H9 (cell line): ENCODE data around the gene FAM89B. TPM values are rescaled to one million over a fixed set of nuclear protein-coding genes. Genes with fewer than 3 reads are reported as not detected.

ENCODE experiments used
- DNase-seq: peaks from one replicate; pipeline ENCODE4 v3.0.0-alpha.2; 2017
- H2AFZ ChIP-seq: one replicate; pipeline ENCODE4 v1.6.1; 2013; ENCODE audit warnings: mild to moderate bottlenecking, low read length, control low read depth, moderate library complexity
- H2AK5ac ChIP-seq: 2 replicates; pipeline ENCODE4 v1.6.1; 2013; ENCODE audit warnings: low read length, control low read depth, mixed read lengths; ENCODE audit not compliant: insufficient read length
- H2BK120ac ChIP-seq: one replicate; pipeline ENCODE4 v1.6.1; 2013; ENCODE audit warnings: low read depth, mild to moderate bottlenecking, low read length, control low read depth, inconsistent platforms; ENCODE audit not compliant: poor library complexity, severe bottlenecking
- H2BK12ac ChIP-seq: 2 replicates; pipeline ENCODE4 v1.6.1; 2013; ENCODE audit warnings: low read length, control low read depth, mixed read lengths, low read depth; ENCODE audit not compliant: insufficient read length
- H2BK15ac ChIP-seq: 2 replicates; pipeline ENCODE4 v1.6.1; 2013; ENCODE audit warnings: low read depth, low read length, control low read depth
- H2BK20ac ChIP-seq: one replicate; pipeline ENCODE4 v1.6.1; 2013; ENCODE audit warnings: low read depth, mild to moderate bottlenecking, low read length, control low read depth, inconsistent platforms; ENCODE audit not compliant: poor library complexity, severe bottlenecking
- H2BK5ac ChIP-seq: 2 replicates; pipeline ENCODE4 v1.6.1; 2013; ENCODE audit warnings: low read length, control low read depth, mixed read lengths; ENCODE audit not compliant: insufficient read length
- H3K14ac ChIP-seq: 2 replicates; pipeline ENCODE4 v1.6.1; 2013; ENCODE audit warnings: low read length, control low read depth; ENCODE audit not compliant: insufficient read depth
- H3K18ac ChIP-seq: 2 replicates; pipeline ENCODE4 v1.6.1; 2013; ENCODE audit warnings: low read depth, mild to moderate bottlenecking, mixed read lengths, low read length, control low read depth; ENCODE audit not compliant: insufficient read length
- H3K23ac ChIP-seq: 2 replicates; pipeline ENCODE4 v1.6.1; 2013; ENCODE audit warnings: low read length, control low read depth, mixed read lengths, low read depth; ENCODE audit not compliant: insufficient read length
- H3K23me2 ChIP-seq: 2 replicates; pipeline ENCODE4 v1.6.1; 2013; ENCODE audit warnings: low read depth, mild to moderate bottlenecking, mixed read lengths, low read length, control low read depth; ENCODE audit not compliant: insufficient read length, poor library complexity, severe bottlenecking
- H3K27ac ChIP-seq: 2 replicates; pipeline ENCODE4 v1.5.1; 2013; ENCODE audit warnings: low read length, control low read depth, mixed read lengths, low read depth; ENCODE audit not compliant: insufficient read length
- H3K27me3 ChIP-seq: 2 replicates; pipeline ENCODE4 v1.6.1; 2013; ENCODE audit warnings: low read length, control low read depth, inconsistent platforms; ENCODE audit not compliant: insufficient read depth
- H3K4ac ChIP-seq: 2 replicates; pipeline ENCODE4 v1.6.1; 2013; ENCODE audit warnings: low read depth, mild to moderate bottlenecking, control low read depth, inconsistent platforms, low read length, moderate library complexity
- H3K4me1 ChIP-seq: 2 replicates; pipeline ENCODE4 v1.6.1; 2013; ENCODE audit warnings: low read length, control low read depth, inconsistent platforms; ENCODE audit not compliant: insufficient read depth
- H3K4me2 ChIP-seq: 2 replicates; pipeline ENCODE4 v1.6.1; 2013; ENCODE audit warnings: low read length, control low read depth, mixed read lengths; ENCODE audit not compliant: insufficient read length, insufficient read depth
- H3K56ac ChIP-seq: 2 replicates; pipeline ENCODE4 v1.6.1; 2013; ENCODE audit warnings: low read depth, mild to moderate bottlenecking, mixed read lengths, low read length, control low read depth; ENCODE audit not compliant: insufficient read length
- H3K79me1 ChIP-seq: 2 replicates; pipeline ENCODE4 v1.6.1; 2013; ENCODE audit warnings: low read depth, mild to moderate bottlenecking, moderate library complexity, low read length, control low read depth, inconsistent platforms; ENCODE audit not compliant: insufficient read depth, poor library complexity, severe bottlenecking
- H3K79me2 ChIP-seq: 2 replicates; pipeline ENCODE4 v1.6.1; 2013; ENCODE audit warnings: low read length, control low read depth, inconsistent platforms; ENCODE audit not compliant: insufficient read depth
- H3K9ac ChIP-seq: 2 replicates; pipeline ENCODE4 v1.6.1; 2013; ENCODE audit warnings: low read length, control low read depth, mixed read lengths; ENCODE audit not compliant: insufficient read length; ENCODE audit errors: extremely low read depth
- H3K9me3 ChIP-seq: one replicate; pipeline ENCODE4 v1.6.1; 2013; ENCODE audit warnings: low read depth, low read length, inconsistent platforms; ENCODE audit not compliant: control insufficient read depth
- H3T11ph ChIP-seq: one replicate; pipeline ENCODE4 v1.6.1; 2013; ENCODE audit warnings: mild to moderate bottlenecking, low read length, control low read depth, inconsistent platforms
- H4K20me1 ChIP-seq: one replicate; pipeline ENCODE4 v1.6.1; 2013; ENCODE audit not compliant: control insufficient read depth, insufficient read length, insufficient read depth
- H4K5ac ChIP-seq: 2 replicates; pipeline ENCODE4 v1.6.1; 2013; ENCODE audit warnings: low read depth, mild to moderate bottlenecking, mixed read lengths, low read length, control low read depth; ENCODE audit not compliant: insufficient read length
- H4K8ac ChIP-seq: replicated peaks from 2 replicates; pipeline ENCODE4 v1.6.1; 2013; ENCODE audit warnings: low read length, control low read depth, mixed read lengths, low read depth; ENCODE audit not compliant: insufficient read length
- H4K91ac ChIP-seq: 2 replicates; pipeline ENCODE4 v1.6.1; 2013; ENCODE audit warnings: low read depth, mild to moderate bottlenecking, moderate library complexity, mixed read lengths, low read length, control low read depth; ENCODE audit not compliant: insufficient read length
- H3K27ac Mint-ChIP-seq, 3 experiments: 2 replicates in 2 of 3; 3 replicates in 1 of 3; pipeline ENCODE4 v1.8.0; 2020 to 2021; ENCODE audit warnings: mixed read lengths in 3 of 3, mild to moderate bottlenecking in 1 of 3, moderate library complexity in 1 of 3
- H3K27me3 Mint-ChIP-seq: 2 replicates; pipeline ENCODE4 v1.8.0; 2021; ENCODE audit warnings: low read depth, mild to moderate bottlenecking, moderate library complexity, mixed read lengths
- H3K36me3 Mint-ChIP-seq, 3 experiments: 2 replicates in 2 of 3; 3 replicates in 1 of 3; pipeline ENCODE4 v1.8.0; 2020 to 2021; ENCODE audit warnings: low read depth in 3 of 3, mixed read lengths in 3 of 3; ENCODE audit not compliant: insufficient read depth in 1 of 3
- H3K4me1 Mint-ChIP-seq, 2 experiments: 2 replicates each; pipeline ENCODE4 v1.8.0; 2020; ENCODE audit warnings: mixed read lengths in 2 of 2
- H3K4me3 Mint-ChIP-seq, 2 experiments: 2 replicates in 1 of 2; 3 replicates in 1 of 2; pipeline ENCODE4 v1.8.0; 2020 to 2021; ENCODE audit warnings: mild to moderate bottlenecking in 2 of 2, mixed read lengths in 2 of 2, moderate library complexity in 1 of 2
- H3K9me3 Mint-ChIP-seq, 2 experiments: 2 replicates in 1 of 2; 3 replicates in 1 of 2; pipeline ENCODE4 v1.8.0; 2020; ENCODE audit warnings: mild to moderate bottlenecking in 2 of 2, mixed read lengths in 2 of 2, moderate library complexity in 1 of 2
- CTCF ChIP-seq: fragments of 200-600 bp; sonication (generic); conservative IDR thresholded peaks from 3 replicates; pipeline ENCODE4 v1.8.0; 2021; ENCODE audit warnings: antibody characterized with exemption, mild to moderate bottlenecking
- WGBS: extraction: QIAGEN DNeasy Blood & Tissue Kit; methylation state at CpG from one replicate; pipeline ENCODE4 v1.1.7; 2013; ENCODE audit warnings: missing lambda C conversion rate, low lambda C conversion rate, mixed read lengths; ENCODE audit not compliant: insufficient read length; ENCODE audit errors: extremely low coverage; 5-methylcytosine and 5-hydroxymethylcytosine counted together
- total RNA-seq: library from RNA; stranded (reverse); gene quantifications from 2 replicates; pipeline ENCODE4 v1.2.1, GENCODE V29; 2021

FAM89B gene
- total RNA-seq, 1 experiment from 2014 or later = 21.7 TPM

GRCh38 chr11:65536412-65537295 lies 35.7 kb upstream of the FAM89B start:
- no peak overlapping the region for H3K4me2 ChIP-seq
- no peak overlapping the region for H2BK5ac ChIP-seq
- no peak overlapping the region for H3K18ac ChIP-seq
- H3K27ac ChIP-seq = no peak overlapping the region
- H2AK5ac ChIP-seq = no peak overlapping the region
- no peak overlapping the region for H3K23ac ChIP-seq
- Mint-ChIP-seq H3K27me3 (peaks cover 18% of the 10 kb centered on the region), H3K4me1 (peaks cover 2 to 9% of the 10 kb centered on the region in 2 experiments; a peak in 3 of 4 replicates), H3K27ac (no peak overlapping the region), H3K9me3 (no peaks in the 10 kb centered on the region; a peak in 1 of 5 replicates), H3K36me3 (peaks cover 6 to 44% (median 37%) of the 10 kb centered on the region in 3 experiments), H3K4me3 (no peak overlapping the region)
- no peak overlapping the region for H4K5ac ChIP-seq
- H3K27me3 ChIP-seq = no peaks in the 10 kb centered on the region
- H3K23me2 ChIP-seq = peaks cover 13% of the 10 kb centered on the region
- no peak for DNase-seq
- no peak overlapping the region for H2BK120ac ChIP-seq
- no peak overlapping the region for H3T11ph ChIP-seq
- H3K4ac ChIP-seq = no peak overlapping the region
- H3K4me1 ChIP-seq = no peaks in the 10 kb centered on the region
- no peak overlapping the region for H2BK12ac ChIP-seq
- H3K56ac ChIP-seq = no peak overlapping the region
- H3K79me1 ChIP-seq = no peaks in the 10 kb centered on the region
- no peak overlapping the region for H2BK20ac ChIP-seq
- no peaks in the 10 kb centered on the region for H3K9me3 ChIP-seq
- H2AFZ ChIP-seq = no peak overlapping the region
- WGBS = no CpG with 5 or more reads among the region's 12 CpGs
- H4K20me1 ChIP-seq = peaks cover 2% of the 10 kb centered on the region
- no peak overlapping the region for H3K9ac ChIP-seq
- H3K79me2 ChIP-seq = no peaks in the 10 kb centered on the region
- no peak overlapping the region for H2BK15ac ChIP-seq
- no peak for TF ChIP-seq CTCF
- H4K91ac ChIP-seq = no peak overlapping the region
- H4K8ac ChIP-seq = no peak overlapping the region
- no peak overlapping the region for H3K14ac ChIP-seq
